Mesodermal cell (in vitro differentiated cells): Measurements from ENCODE around the gene TLL2.

ENCODE experiments used
- H3K27ac ChIP-seq: 2 replicates; pipeline ENCODE4 v1.7.0; 2013; ENCODE audit warnings: mild to moderate bottlenecking, low read depth, low read length, moderate library complexity; ENCODE audit not compliant: severe bottlenecking
- H3K36me3 ChIP-seq: 2 replicates; pipeline ENCODE4 v1.7.1; 2013; ENCODE audit warnings: mild to moderate bottlenecking, low read length, moderate library complexity; ENCODE audit not compliant: control insufficient read depth, insufficient read depth
- H3K4me1 ChIP-seq: one replicate; pipeline ENCODE4 v1.7.1; 2013; ENCODE audit warnings: mild to moderate bottlenecking, low read length; ENCODE audit not compliant: insufficient read depth, control insufficient read depth, poor library complexity, severe bottlenecking
- H3K4me3 ChIP-seq: 2 replicates; pipeline ENCODE4 v1.7.0; 2013; ENCODE audit warnings: low read length, control low read depth, mild to moderate bottlenecking; ENCODE audit not compliant: insufficient read depth, poor library complexity, severe bottlenecking; ENCODE audit errors: extremely low read depth
- H3K9me3 ChIP-seq: 2 replicates; pipeline ENCODE4 v1.7.1; 2013; ENCODE audit warnings: mild to moderate bottlenecking, low read length, moderate library complexity; ENCODE audit not compliant: control insufficient read depth
- WGBS, 2 experiments: methylation state at CpG; one replicate each; pipeline ENCODE4 v1.1.5; 2013; ENCODE audit warnings: missing lambda C conversion rate in 2 of 2; ENCODE audit not compliant: insufficient coverage in 2 of 2; 5-methylcytosine and 5-hydroxymethylcytosine counted together

The TLL2 gene

DNA sequence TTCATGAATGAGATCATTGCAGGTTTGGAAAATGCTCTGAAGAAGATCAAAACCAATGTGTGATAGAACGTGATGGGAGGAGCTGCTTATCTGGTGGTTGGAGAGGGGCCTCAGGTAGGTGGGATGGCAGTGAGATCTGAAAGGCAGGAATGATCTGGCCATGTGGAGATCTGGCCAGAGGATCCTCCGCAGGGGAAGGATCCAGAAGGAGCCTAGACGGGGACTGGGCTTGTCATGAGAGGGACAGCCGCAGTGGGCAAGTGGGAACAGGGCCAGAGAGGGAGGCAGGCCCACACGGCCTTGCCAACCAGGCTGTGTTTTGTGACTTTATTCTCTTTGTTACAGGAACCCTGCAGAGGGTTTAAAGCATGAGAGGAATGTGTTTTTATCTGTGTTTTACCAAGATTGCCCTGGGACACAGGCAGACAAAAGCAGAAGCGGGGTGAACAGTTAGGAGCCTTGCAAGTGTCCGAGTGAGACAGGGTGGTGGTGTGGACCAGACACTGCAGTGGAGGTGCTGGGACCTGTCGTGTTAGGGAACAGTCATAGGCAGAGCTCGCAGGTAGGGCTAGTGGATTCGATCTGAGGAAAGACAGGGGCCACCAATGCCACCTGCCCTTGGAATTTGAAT is 66.6 kb downstream of the TLL2 start:
- Histone ChIP-seq H3K4me3 (no peak overlapping the region), H3K9me3 (no peaks in the 10 kb centered on the region), H3K4me1 (no peaks in the 10 kb centered on the region), H3K36me3 (no peaks in the 10 kb centered on the region), H3K27ac (no peak overlapping the region)
- WGBS, 2 experiments: 78 to 81% methylated on average over 10 of the region's 10 CpGs

- Histone ChIP-seq H3K4me1 (no peaks in the 10 kb centered on the region), H3K36me3 (no peaks in the 10 kb centered on the region), H3K27ac (no peak overlapping the region), H3K9me3 (no peaks in the 10 kb centered on the region), H3K4me3 (no peak overlapping the region)
- WGBS, 2 experiments: 85 to 89% methylated on average over 3 to 4 of the region's 13 CpGs
These were observed 71.6 kb downstream of the TLL2 start for GRCh38 chr10:96441987-96442643.

DNA sequence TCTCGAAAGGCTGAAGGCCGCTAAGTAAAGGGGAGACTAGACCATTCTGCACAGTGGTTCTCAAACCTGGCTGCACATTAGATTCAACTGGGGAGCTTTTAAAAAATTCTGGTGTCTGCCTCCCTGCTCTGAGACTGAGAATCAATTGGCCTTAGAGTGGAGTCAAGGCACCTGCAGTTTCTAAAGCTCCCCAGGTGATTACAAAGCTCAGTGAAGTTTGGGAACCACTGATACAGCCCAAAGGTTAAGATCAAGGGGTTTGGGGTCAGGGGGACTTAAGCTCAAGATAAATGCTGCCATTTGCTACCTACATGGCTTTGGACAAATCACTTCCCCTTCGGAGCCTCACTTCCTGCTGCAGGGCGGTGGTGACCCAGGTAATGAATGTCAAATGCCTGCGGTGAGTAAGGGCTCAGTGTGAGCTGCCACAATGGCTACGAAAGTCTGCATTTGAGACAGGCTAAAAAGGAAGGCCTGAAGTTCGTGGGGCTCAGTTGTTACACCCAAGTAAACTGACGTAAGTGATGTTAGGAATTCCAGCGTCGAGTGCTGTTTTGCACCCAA is 72.3 kb downstream of the TLL2 start:
- 76 to 81% methylated on average over 8 to 10 of the region's 10 CpGs for WGBS, 2 experiments

GRCh38 chr10:96440361-96441292 is 73.1 kb downstream of the TLL2 start:
- Histone ChIP-seq H3K36me3 (no peaks in the 10 kb centered on the region), H3K4me1 (no peaks in the 10 kb centered on the region), H3K9me3 (no peaks in the 10 kb centered on the region), H3K27ac (no peak overlapping the region), H3K4me3 (no peak overlapping the region)
- 79 to 92% methylated on average over 5 to 6 of the region's 10 CpGs for WGBS, 2 experiments

More for the DNA sequence above, 72.3 kb downstream of the TLL2 start:
- Histone ChIP-seq H3K4me1 (no peaks in the 10 kb centered on the region), H3K4me3 (no peak overlapping the region), H3K9me3 (no peaks in the 10 kb centered on the region), H3K36me3 (no peaks in the 10 kb centered on the region), H3K27ac (no peak overlapping the region)

DNA sequence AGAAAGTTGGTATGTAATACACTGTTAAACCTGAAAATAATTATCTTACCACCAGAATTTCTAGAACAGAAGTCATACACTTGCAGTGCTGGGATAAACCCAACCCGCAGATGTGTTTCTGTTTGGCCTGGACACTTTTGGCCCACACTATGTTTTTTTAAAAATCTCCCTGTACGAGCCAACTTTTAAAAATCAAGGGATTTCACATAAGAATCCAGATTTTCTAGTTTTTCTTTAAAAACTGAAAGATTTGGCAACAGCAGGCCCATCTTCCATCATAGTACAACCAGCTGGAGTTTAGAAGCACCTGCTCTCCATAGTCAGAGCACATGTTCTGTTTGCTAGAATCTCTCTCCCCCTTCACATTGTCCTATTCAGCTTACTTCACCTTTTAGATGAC is 74.0 kb downstream of the TLL2 start:
- Histone ChIP-seq H3K4me3 (no peak overlapping the region), H3K27ac (no peak overlapping the region), H3K4me1 (no peaks in the 10 kb centered on the region), H3K36me3 (no peaks in the 10 kb centered on the region), H3K9me3 (no peaks in the 10 kb centered on the region)
- 90 to 94% methylated on average over 2 of the region's 2 CpGs for WGBS, 2 experiments

- Histone ChIP-seq H3K4me1 (no peaks in the 10 kb centered on the region), H3K27ac (no peak overlapping the region), H3K4me3 (no peak overlapping the region), H3K9me3 (no peaks in the 10 kb centered on the region), H3K36me3 (no peaks in the 10 kb centered on the region)
These were observed 77.7 kb downstream of the TLL2 start for GRCh38 chr10:96436035-96436434.

DNA sequence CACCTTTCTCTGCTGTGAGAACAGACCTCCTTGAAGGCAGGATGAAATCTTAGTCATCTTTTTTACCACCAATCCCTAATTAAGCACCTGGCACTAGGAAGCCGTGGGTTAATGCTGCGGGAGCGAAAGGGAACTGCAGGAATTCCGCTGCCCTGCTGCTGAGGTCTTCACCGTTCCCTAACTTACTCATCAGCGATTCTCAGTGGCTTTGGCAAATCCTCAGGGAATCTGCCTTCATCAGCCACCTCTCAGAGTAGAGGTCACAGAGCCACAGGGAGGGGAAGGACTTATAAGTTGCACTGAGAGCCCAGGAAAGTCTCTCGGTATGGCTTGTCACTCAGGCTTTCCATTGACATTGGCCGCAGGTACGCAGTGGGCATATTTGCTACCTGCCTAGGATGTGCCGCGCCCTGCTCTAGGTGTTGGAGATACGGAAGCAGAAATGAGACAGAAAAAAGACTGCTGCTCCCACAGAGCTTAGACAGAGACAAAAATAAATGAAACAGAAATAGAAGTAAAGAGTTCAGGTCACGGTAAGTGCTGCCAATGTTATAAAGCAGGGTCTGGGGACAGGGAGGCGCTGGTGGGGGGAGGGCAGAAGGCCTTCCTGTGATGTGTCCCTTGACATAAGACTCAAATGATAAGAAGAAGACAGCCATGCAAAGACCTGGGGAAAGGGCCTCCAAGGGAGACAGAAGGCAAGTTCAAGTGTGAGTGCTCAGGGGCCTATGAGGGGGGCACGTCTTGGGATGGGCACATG is 82.3 kb downstream of the TLL2 start:
- Histone ChIP-seq H3K36me3 (no peaks in the 10 kb centered on the region), H3K4me3 (no peak overlapping the region), H3K27ac (no peak overlapping the region), H3K9me3 (no peaks in the 10 kb centered on the region), H3K4me1 (no peaks in the 10 kb centered on the region)
- 73 to 89% methylated on average over 11 to 15 of the region's 15 CpGs for WGBS, 2 experiments

GRCh38 chr10:96427291-96427690 is 86.4 kb downstream of the TLL2 start:
- WGBS, 2 experiments: 57 to 71% methylated on average over 1 of the region's 2 CpGs
- Histone ChIP-seq H3K4me1 (no peaks in the 10 kb centered on the region), H3K27ac (no peak overlapping the region), H3K36me3 (no peaks in the 10 kb centered on the region), H3K4me3 (no peak overlapping the region), H3K9me3 (no peaks in the 10 kb centered on the region)

DNA sequence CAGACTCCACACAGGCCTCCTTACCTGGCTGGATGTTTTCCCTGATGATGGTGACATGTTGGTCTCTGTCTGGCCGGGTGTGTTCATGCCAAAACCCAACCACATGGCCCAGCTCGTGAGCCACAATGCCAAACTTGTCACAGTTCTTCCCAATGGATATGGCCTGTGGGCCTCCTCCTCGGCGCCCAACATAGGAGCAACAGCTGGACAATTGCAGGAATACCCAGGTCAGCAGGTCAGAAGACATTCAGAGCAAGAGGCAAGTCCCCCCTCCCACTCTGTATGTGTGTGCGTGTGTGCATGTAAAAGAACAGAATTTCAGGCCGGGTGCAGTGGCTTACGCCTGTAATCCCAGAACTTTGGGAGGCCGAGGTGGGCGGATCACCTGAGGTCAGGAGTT is 91.2 kb downstream of the TLL2 start:
- Histone ChIP-seq H3K4me1 (no peaks in the 10 kb centered on the region), H3K9me3 (no peaks in the 10 kb centered on the region), H3K27ac (no peak overlapping the region), H3K4me3 (no peak overlapping the region), H3K36me3 (no peaks in the 10 kb centered on the region)
- 89 to 90% methylated on average over 7 to 8 of the region's 9 CpGs for WGBS, 2 experiments

DNA sequence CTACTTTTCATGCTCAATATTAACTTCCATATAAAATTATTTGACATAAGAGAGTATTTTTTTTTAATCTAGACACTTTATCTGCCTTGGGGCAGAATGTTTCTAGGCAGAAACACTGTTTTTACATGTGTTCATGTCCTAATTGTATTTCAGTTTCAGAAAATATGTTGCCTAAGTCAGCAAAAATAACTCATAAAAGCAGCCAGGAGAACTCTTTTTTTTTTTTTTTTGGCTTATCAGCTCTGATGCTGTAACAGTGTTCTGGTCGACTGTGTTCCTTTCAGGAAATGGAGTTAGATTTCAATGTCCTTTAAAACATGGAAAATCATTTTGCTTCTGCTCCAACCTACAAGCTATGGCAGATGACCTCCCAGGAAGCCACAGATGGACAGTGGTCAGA is 91.7 kb downstream of the TLL2 start:
- no CpG with 5 or more reads among the region's 1 CpG for WGBS, 2 experiments
- Histone ChIP-seq H3K9me3 (no peaks in the 10 kb centered on the region), H3K27ac (no peak overlapping the region), H3K36me3 (no peaks in the 10 kb centered on the region), H3K4me1 (no peaks in the 10 kb centered on the region), H3K4me3 (no peak overlapping the region)
